ENCODE measurements around the gene UNC119B. TPM values are rescaled to one million over a fixed set of nuclear protein-coding genes. Genes with fewer than 3 reads are reported as not detected.

The UNC119B gene
- total RNA-seq: 26.8 TPM

GRCh38 chr12:120710031-120710804, at the start of gene UNC119B:
UNC119B (plus strand) TSS chr12:120710458; CDS start chr12:120710475, 17 bp downstream.
- H3K27me3 ChIP-seq: no peaks in the 10 kb centered on the region
- peaks cover 6 to 12% of the 10 kb centered on the region in 2 donors for H3K36me3 ChIP-seq
- intact Hi-C loops (cut with DNase I): loop anchor here (1.0 kb wide), 2 partner anchors 23 to 63 kb away; partner anchors contain the start of gene MLEC
- H3K4me1 ChIP-seq: peaks cover 0 to 9% of the 10 kb centered on the region in 2 donors
- no peak for TF ChIP-seq CTCF (IDR thresholded peaks at IDR 0.05)
- no peaks in the 10 kb centered on the region for H3K9me3 ChIP-seq
- H3K4me3 ChIP-seq: peak within 1 kb of the TSS; percentile 72 to 82
- DNase-seq (ENCODE audit: low spot score in 2 of 2): peak in 1 of 2 donors; percentile 74
- peak within 1 kb of the TSS; percentile 72 to 86 for H3K27ac ChIP-seq

GRCh38 chr12:120661432-120661831, 48.8 kb upstream of the UNC119B start:
- no peak overlapping the region for H3K4me3 ChIP-seq
- H3K9me3 ChIP-seq: no peaks in the 10 kb centered on the region
- no peak for DNase-seq (ENCODE audit: low spot score in 2 of 2)
- no peaks in the 10 kb centered on the region for H3K4me1 ChIP-seq
- TF ChIP-seq CTCF (IDR thresholded peaks at IDR 0.05): no peak
- no peaks in the 10 kb centered on the region for H3K36me3 ChIP-seq
- intact Hi-C loops (cut with DNase I): no loop called here
- H3K27me3 ChIP-seq: no peaks in the 10 kb centered on the region
- no peak overlapping the region for H3K27ac ChIP-seq

GRCh38 chr12:120662879-120663278, 47.4 kb upstream of the UNC119B start:
- no peaks in the 10 kb centered on the region for H3K4me1 ChIP-seq
- H3K27ac ChIP-seq: no peak overlapping the region
- intact Hi-C loops (cut with DNase I): no loop called here
- no peaks in the 10 kb centered on the region for H3K27me3 ChIP-seq
- DNase-seq (ENCODE audit: low spot score in 2 of 2): no peak
- TF ChIP-seq CTCF (IDR thresholded peaks at IDR 0.05): no peak
- no peaks in the 10 kb centered on the region for H3K9me3 ChIP-seq
- H3K36me3 ChIP-seq: no peaks in the 10 kb centered on the region
- H3K4me3 ChIP-seq: no peak overlapping the region

- no peak overlapping the region for H3K27ac ChIP-seq
- no peak for DNase-seq (ENCODE audit: low spot score in 2 of 2)
- no peak overlapping the region for H3K4me3 ChIP-seq
- no peaks in the 10 kb centered on the region for H3K9me3 ChIP-seq
- no peaks in the 10 kb centered on the region for H3K36me3 ChIP-seq
- intact Hi-C loops (cut with DNase I): no loop called here
- no peak for TF ChIP-seq CTCF (IDR thresholded peaks at IDR 0.05)
- H3K4me1 ChIP-seq: no peaks in the 10 kb centered on the region
- no peaks in the 10 kb centered on the region for H3K27me3 ChIP-seq
These were observed 46.5 kb upstream of the UNC119B start for GRCh38 chr12:120663741-120664140.

GRCh38 chr12:120666571-120667390, 43.5 kb upstream of the UNC119B start:
- Histone ChIP-seq H3K4me3 (no peak overlapping the region), H3K27me3 (no peaks in the 10 kb centered on the region), H3K9me3 (no peaks in the 10 kb centered on the region), H3K27ac (no peak overlapping the region), H3K36me3 (no peaks in the 10 kb centered on the region), H3K4me1 (peaks cover 0 to 5% of the 10 kb centered on the region in 2 donors)
- no peak for TF ChIP-seq CTCF (IDR thresholded peaks at IDR 0.05)
- DNase-seq (ENCODE audit: low spot score in 2 of 2): no peak
- intact Hi-C loops (cut with DNase I): no loop called here

All from ascending aorta (tissue), 2 donors.